Inferior parietal cortex (tissue), 1 donor: ENCODE measurements around the gene FTCDNL1.

Source experiments
- DNase-seq: peaks from one replicate; pipeline ENCODE4 v3.0.0-alpha.2; 2016; ENCODE audit errors: extremely low spot score

The FTCDNL1 gene

DNA sequence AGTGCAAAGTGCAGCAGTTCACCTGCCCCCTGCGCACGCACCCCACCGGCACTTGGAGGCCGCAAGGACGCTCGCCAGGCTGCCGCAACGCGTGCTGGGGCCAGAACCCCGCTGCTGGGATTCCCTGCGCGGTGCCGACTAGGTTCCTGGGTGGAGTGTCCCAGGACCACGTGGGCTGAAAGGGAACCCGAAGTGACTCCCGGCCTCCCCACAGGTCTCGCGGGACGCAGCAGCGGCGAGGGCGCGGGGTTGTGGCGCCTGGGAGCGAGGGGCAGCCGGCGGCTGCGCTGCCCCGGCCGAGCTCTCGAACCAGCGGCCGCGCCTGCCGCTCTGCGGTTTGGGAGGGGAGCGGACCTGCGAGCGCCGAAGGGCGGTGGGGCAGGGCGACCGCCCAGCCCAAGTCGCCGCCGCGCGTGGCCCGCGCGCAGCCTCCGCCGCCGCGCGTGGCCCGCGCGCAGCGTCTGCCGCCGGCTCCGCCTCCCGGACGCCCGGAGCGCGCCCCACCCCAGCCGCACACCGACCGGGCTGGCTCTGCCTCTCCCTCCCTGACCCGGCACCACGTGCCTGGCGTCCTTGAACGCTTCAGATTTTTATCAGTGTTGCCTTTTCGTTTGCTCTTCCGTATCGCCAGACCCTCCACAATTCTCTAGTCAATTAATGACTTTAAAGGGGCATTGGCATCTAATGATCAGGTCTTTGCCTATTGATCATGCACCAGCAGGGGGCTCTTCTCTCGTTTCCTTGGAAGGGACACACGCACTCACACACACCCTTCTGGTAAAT is at the start of gene FTCDNL1:
TSS of gene FTCDNL1 (minus strand) at position 475 of the 783 bp plus-strand sequence. CDS start 2,230 bp downstream, outside the sequence.
- peak; percentile 82 for DNase-seq

DNA sequence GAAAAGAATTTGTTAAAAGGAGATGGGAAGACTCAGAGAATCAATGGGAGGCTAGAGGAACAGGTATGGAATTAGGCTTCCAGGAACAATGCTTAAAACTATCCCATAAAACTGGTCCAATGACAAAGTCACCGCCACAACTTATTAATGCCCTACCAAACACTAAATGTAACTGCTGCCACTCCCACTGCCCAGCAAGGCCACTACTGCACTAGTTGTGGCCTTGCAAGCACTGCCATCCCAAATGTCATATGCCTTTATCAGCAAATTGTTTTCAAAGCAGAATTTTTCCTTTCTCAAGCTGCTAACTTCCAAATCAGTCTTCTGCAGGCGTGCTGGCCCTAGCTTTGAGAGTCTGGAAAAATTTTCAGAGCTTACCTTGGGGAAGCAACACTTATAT is 45.6 kb upstream of the FTCDNL1 start:
- DNase-seq, result no peak

DNA sequence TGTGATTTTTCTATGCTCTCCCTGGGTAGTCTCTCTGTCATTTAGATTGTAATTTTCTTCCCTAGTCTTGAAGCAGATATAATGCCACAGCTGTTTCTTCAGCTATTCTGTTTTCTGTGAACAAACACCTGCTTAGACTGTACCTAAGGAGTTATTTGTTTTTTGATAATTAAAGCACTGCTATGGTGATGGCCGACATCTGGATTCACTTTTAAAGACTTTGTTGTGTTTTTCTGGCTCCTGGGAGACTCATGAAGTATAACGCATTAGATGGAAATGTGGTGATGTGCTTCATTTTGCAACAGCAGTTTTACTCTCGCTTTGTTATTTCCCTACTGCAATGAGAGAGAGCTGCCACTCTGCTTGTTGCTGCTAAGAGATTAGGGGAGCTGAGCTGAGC is 44.4 kb upstream of the FTCDNL1 start:
- DNase-seq, result no peak

GRCh38 chr2:199883474-199884212 is 32.7 kb upstream of the FTCDNL1 start:
- no peak for DNase-seq

DNA sequence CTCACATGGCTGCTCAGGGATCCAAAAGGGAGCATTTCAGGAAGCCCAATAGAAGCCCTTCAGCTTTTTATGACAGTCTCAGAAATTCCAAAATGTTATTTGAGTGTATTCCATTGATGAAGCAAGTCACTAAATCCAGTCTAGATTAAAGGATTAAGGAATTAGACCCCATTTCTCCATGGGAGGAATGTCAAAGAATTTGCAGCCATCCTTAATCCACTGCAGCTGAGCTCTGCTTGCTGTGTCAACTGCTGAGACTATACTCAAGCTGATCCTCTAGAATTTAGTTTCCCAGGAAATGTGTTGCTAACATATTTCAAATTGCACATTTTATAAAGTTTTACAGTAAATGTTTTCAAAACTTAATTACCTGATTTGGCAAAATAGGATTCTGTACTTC is 31.7 kb upstream of the FTCDNL1 start:
- no peak for DNase-seq

- DNase-seq, result no peak
Measured at GRCh38 chr2:199875400-199875799, 24.4 kb upstream of the FTCDNL1 start.

DNA sequence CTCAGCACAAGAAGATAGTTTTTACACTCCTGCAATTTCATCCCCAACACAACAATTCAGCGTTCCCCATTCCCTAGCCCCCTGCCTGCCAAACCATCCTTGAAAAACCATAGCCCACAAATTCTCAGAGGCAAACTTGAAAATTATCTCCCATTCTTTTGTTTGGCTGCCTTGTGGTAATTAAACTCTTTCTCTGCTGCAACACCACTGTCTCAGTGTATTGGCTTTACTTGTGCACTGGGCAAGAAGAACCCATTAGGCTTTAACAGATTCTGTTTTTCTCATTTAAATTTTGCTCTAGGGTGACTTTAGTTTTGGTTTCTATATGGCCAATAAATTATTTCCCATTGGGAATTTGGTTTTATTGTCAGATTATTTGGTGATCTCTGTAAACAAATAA is 23.2 kb upstream of the FTCDNL1 start:
- DNase-seq, result no peak

DNA sequence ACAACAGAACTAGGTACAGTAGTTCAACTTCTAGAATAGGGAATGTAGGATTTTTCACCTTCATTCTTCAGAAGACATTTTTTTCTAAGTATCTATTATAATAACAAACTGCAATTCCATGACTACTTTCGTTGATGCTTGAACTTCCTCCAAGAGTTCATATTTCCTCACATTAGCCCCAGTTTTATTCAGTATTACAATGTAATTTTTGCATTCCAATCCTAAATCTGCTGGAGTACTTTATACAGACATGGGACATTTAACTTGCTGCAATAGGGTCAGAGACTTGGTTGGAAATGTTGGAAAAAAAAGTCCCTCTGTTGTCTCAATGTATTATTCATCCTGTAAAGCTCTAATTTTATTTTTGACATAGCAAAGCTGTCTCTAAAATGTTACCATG is 19.6 kb upstream of the FTCDNL1 start:
- no peak for DNase-seq

DNA sequence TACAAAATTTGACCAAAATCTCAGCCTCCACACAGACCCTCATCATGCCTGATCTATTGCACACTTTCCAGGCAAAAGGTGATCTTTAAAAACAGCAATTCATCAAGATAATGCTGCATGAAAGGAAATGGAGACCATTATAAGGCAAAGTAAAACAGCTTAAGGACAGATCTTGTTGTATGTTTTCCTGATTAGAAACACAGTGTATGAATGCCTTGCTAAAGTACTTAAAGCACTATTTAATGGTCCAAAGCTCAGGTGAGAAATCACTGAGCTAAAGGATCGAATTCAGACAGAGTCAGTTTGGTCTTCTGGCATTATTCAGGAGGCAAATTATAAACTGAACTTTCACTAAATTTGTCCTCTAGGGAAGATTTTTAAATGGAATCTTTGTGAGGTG is 18.7 kb upstream of the FTCDNL1 start:
- no peak for DNase-seq

GRCh38 chr2:199869227-199869541 is 18.2 kb upstream of the FTCDNL1 start:
- DNase-seq, result no peak

GRCh38 chr2:199868431-199869226 is 17.6 kb upstream of the FTCDNL1 start:
- DNase-seq, result no peak

GRCh38 chr2:199865905-199866304 is 14.9 kb upstream of the FTCDNL1 start:
- DNase-seq, result no peak

- DNase-seq, result no peak
Measured at GRCh38 chr2:199862788-199863187, 11.8 kb upstream of the FTCDNL1 start.

DNA sequence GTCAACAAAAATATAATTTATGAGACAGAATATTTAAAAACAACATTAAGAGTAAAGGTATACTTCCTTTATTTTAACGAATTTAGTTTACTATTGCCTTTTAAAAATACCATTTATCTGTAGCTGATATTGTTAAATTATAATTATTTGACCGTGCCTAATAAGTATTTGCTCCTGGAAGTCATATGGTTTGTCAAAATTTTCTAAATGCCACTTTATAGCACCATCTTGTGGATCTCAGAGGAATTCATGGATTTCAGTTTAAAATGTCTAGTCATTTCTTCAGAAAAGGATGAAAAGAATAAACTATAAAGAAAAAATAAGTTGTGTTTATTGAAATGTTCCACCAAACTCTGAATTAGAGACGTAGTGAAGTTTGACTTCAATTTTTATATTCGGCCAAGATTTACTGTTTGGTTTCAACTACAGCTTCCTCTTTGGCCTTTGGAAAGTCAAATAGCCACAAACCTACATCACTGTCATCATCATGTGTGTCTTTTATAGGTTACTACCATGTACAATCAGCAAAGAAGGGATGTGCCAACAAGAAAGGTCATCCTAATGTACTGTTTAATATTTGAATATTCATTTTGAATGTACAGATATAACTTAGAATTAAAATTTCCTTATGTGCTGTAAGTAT is 10.3 kb upstream of the FTCDNL1 start:
- DNase-seq, result peak; percentile 73

DNA sequence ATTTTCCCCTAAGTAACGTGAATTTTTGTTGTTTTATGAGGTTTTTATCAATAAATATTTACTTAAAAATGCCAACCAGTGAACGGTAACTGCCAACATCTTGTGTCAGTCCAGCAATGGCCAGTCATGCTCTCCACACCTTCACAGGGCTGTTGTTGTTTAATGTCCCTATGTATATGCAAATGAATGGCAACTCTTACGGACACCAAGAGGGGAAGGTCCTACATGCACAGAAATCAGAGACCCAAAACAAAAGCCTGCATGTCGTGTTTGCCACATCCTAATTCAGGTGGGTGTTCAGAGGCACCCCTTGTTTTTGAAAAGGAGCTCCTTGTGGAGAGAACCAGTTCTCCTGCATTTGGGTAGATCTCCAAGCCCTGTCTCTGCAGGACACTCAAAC is 4.8 kb upstream of the FTCDNL1 start:
- no peak for DNase-seq

- DNase-seq, result no peak
Measured at GRCh38 chr2:199851883-199852282, 891 bp upstream of the FTCDNL1 start.

DNA sequence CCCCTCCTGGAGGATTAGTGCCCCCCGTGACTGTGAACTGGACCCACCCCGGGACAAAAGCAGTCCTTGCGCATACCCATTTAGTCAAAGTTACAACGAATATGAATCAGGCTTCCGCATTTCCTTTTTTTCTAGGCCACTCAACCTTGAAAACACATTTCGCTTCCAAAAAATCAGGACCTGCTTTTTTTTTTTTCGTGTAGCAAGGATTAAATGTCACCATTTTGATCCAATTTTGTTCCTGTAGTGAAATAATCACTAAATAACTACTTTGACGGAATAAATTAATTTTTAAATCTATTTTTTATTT is 464 bp upstream of the FTCDNL1 start:
- DNase-seq, result no peak

GRCh38 chr2:199850218-199850717 is 724 bp downstream of the FTCDNL1 start:
- no peak for DNase-seq

DNA sequence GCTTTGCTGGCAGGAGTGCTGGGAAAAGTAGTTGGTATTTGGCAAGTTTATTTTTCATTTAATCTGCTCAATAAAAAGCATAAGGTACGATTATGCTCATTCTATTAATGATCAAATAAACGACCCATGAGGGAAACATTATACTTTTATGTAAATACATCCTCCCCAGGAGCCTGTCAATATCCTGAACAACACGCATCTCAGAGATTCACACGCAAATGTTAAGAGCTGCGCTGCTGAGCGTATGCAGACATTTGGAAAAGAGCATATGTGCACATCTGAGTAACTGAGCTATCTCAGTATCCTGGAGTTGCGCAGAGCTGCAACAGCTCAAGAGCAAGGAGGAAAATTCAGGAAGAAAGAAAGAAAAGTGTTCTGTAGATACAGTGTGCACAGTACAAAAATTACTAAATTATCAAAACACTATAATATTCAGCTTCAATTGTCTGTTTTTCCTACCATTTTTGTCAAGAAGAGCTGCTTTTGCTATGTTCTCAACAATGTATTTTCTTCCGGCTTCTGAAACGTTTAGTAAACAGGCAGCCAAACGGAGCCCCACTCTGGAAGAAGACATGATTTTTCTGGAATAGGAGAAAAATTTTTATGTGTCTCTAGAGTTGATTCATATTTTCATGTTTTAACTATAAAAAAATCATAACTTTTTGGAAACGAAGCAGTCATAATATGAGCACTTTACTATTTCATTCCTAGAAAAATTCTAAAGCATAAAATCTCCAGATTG is 2.4 kb downstream of the FTCDNL1 start:
- peak; percentile 48 for DNase-seq

- no peak for DNase-seq
Measured at GRCh38 chr2:199847181-199847864, 3.7 kb downstream of the FTCDNL1 start.
